Dendritic cell treated with granulocyte-macrophage colony-stimulating factor and Interleukin-4, amounts not matched to agents 40 ng/mL and 50 ng/mL, for 4 days (primary cell): ENCODE data around the gene CAPN15.

ENCODE experiments used
- H3K27ac Mint-ChIP-seq: one replicate; pipeline ENCODE4 v1.8.0; 2022; ENCODE audit warnings: mild to moderate bottlenecking, mixed read lengths
- H3K27me3 Mint-ChIP-seq: one replicate; pipeline ENCODE4 v1.8.0; 2022; ENCODE audit warnings: mild to moderate bottlenecking, mixed read lengths
- H3K36me3 Mint-ChIP-seq: one replicate; pipeline ENCODE4 v1.8.0; 2022; ENCODE audit warnings: low read depth, mixed read lengths
- H3K4me1 Mint-ChIP-seq: one replicate; pipeline ENCODE4 v1.8.0; 2022; ENCODE audit warnings: low read depth, mixed read lengths
- H3K4me3 Mint-ChIP-seq: one replicate; pipeline ENCODE4 v1.8.0; 2022; ENCODE audit warnings: mild to moderate bottlenecking, moderate library complexity, mixed read lengths
- H3K9me3 Mint-ChIP-seq: one replicate; pipeline ENCODE4 v1.8.0; 2022; ENCODE audit warnings: mixed read lengths
- intact Hi-C: fragments of 100-400 bp; cut with micrococcal nuclease; formaldehyde crosslinking; loops from one replicate; pipeline ENCODE4 v1.15.0; 2022

The CAPN15 gene

GRCh38 chr16:515175-515938 is 12.2 kb upstream of the CAPN15 start:
- Mint-ChIP-seq H3K36me3 (peaks cover 26% of the 10 kb centered on the region), H3K27me3 (no peaks in the 10 kb centered on the region), H3K9me3 (no peaks in the 10 kb centered on the region), H3K27ac (no peak overlapping the region), H3K4me1 (no peaks in the 10 kb centered on the region), H3K4me3 (no peak overlapping the region)
- intact Hi-C loops: no loop called here

- no peaks in the 10 kb centered on the region for H3K4me1 Mint-ChIP-seq
- H3K36me3 Mint-ChIP-seq: peaks cover 26% of the 10 kb centered on the region
- H3K9me3 Mint-ChIP-seq: no peaks in the 10 kb centered on the region
- no peak overlapping the region for H3K4me3 Mint-ChIP-seq
- H3K27ac Mint-ChIP-seq: no peak overlapping the region
- intact Hi-C loops: no loop called here
- no peaks in the 10 kb centered on the region for H3K27me3 Mint-ChIP-seq
Observed at GRCh38 chr16:515939-516226, 11.6 kb upstream of the CAPN15 start.

- H3K4me1 Mint-ChIP-seq: no peaks in the 10 kb centered on the region
- no peak overlapping the region for H3K4me3 Mint-ChIP-seq
- intact Hi-C loops: no loop called here
- no peaks in the 10 kb centered on the region for H3K9me3 Mint-ChIP-seq
- H3K36me3 Mint-ChIP-seq: peaks cover 27% of the 10 kb centered on the region
- H3K27ac Mint-ChIP-seq: no peak overlapping the region
- H3K27me3 Mint-ChIP-seq: no peaks in the 10 kb centered on the region
Observed at GRCh38 chr16:516301-516700, 11.2 kb upstream of the CAPN15 start.

GRCh38 chr16:518858-519257 is 8.7 kb upstream of the CAPN15 start:
- H3K27ac Mint-ChIP-seq: no peak overlapping the region
- H3K9me3 Mint-ChIP-seq: no peaks in the 10 kb centered on the region
- no peaks in the 10 kb centered on the region for H3K27me3 Mint-ChIP-seq
- H3K36me3 Mint-ChIP-seq: peaks cover 27% of the 10 kb centered on the region
- intact Hi-C loops: no loop called here
- no peak overlapping the region for H3K4me3 Mint-ChIP-seq
- H3K4me1 Mint-ChIP-seq: peaks cover 11% of the 10 kb centered on the region

- no peaks in the 10 kb centered on the region for H3K27me3 Mint-ChIP-seq
- peaks cover 17% of the 10 kb centered on the region for H3K4me1 Mint-ChIP-seq
- intact Hi-C loops: no loop called here
- H3K4me3 Mint-ChIP-seq: no peak overlapping the region
- H3K9me3 Mint-ChIP-seq: no peaks in the 10 kb centered on the region
- peaks cover 27% of the 10 kb centered on the region for H3K36me3 Mint-ChIP-seq
- no peak overlapping the region for H3K27ac Mint-ChIP-seq
Observed at GRCh38 chr16:519425-519824, 8.1 kb upstream of the CAPN15 start.

GRCh38 chr16:519841-520687 is 7.4 kb upstream of the CAPN15 start:
- peaks cover 21% of the 10 kb centered on the region for H3K36me3 Mint-ChIP-seq
- intact Hi-C loops: no loop called here
- no peak overlapping the region for H3K27ac Mint-ChIP-seq
- peaks cover 20% of the 10 kb centered on the region for H3K4me1 Mint-ChIP-seq
- no peaks in the 10 kb centered on the region for H3K9me3 Mint-ChIP-seq
- no peak overlapping the region for H3K4me3 Mint-ChIP-seq
- H3K27me3 Mint-ChIP-seq: no peaks in the 10 kb centered on the region

GRCh38 chr16:520847-521246 is 6.7 kb upstream of the CAPN15 start:
- Mint-ChIP-seq H3K27ac (no peak overlapping the region), H3K4me3 (no peak overlapping the region), H3K27me3 (no peaks in the 10 kb centered on the region), H3K4me1 (peaks cover 28% of the 10 kb centered on the region), H3K9me3 (no peaks in the 10 kb centered on the region), H3K36me3 (peaks cover 13% of the 10 kb centered on the region)
- intact Hi-C loops: no loop called here

- Mint-ChIP-seq H3K4me3 (no peak overlapping the region), H3K9me3 (no peaks in the 10 kb centered on the region), H3K4me1 (peaks cover 35% of the 10 kb centered on the region), H3K36me3 (peaks cover 13% of the 10 kb centered on the region), H3K27me3 (no peaks in the 10 kb centered on the region), H3K27ac (no peak overlapping the region)
- intact Hi-C loops: no loop called here
Observed at GRCh38 chr16:521381-522210, 5.9 kb upstream of the CAPN15 start.

- Mint-ChIP-seq H3K27me3 (no peaks in the 10 kb centered on the region), H3K36me3 (peaks cover 18% of the 10 kb centered on the region), H3K27ac (no peak overlapping the region), H3K4me3 (no peak overlapping the region), H3K9me3 (no peaks in the 10 kb centered on the region), H3K4me1 (peaks cover 38% of the 10 kb centered on the region)
- intact Hi-C loops: no loop called here
Observed at GRCh38 chr16:522320-523096, 5.0 kb upstream of the CAPN15 start.

- H3K27ac Mint-ChIP-seq: no peak overlapping the region
- no peaks in the 10 kb centered on the region for H3K9me3 Mint-ChIP-seq
- H3K4me3 Mint-ChIP-seq: no peak overlapping the region
- no peaks in the 10 kb centered on the region for H3K27me3 Mint-ChIP-seq
- peaks cover 38% of the 10 kb centered on the region for H3K4me1 Mint-ChIP-seq
- peaks cover 19% of the 10 kb centered on the region for H3K36me3 Mint-ChIP-seq
- intact Hi-C loops: no loop called here
Observed at GRCh38 chr16:523097-523741, 4.3 kb upstream of the CAPN15 start.

- peaks cover 31% of the 10 kb centered on the region for H3K36me3 Mint-ChIP-seq
- H3K27me3 Mint-ChIP-seq: no peaks in the 10 kb centered on the region
- intact Hi-C loops: no loop called here
- peaks cover 49% of the 10 kb centered on the region for H3K4me1 Mint-ChIP-seq
- no peak overlapping the region for H3K27ac Mint-ChIP-seq
- no peak overlapping the region for H3K4me3 Mint-ChIP-seq
- H3K9me3 Mint-ChIP-seq: no peaks in the 10 kb centered on the region
Observed at GRCh38 chr16:524274-525040, 3.1 kb upstream of the CAPN15 start.

- Mint-ChIP-seq H3K36me3 (peaks cover 34% of the 10 kb centered on the region), H3K4me1 (peaks cover 55% of the 10 kb centered on the region), H3K4me3 (no peak overlapping the region), H3K27ac (peak overlapping the region; percentile 84), H3K27me3 (no peaks in the 10 kb centered on the region), H3K9me3 (no peaks in the 10 kb centered on the region)
- intact Hi-C loops: no loop called here
Observed at GRCh38 chr16:525123-525519, 2.4 kb upstream of the CAPN15 start.
